ENCODE data around the gene CCNA2.

- TF ChIP-seq CTCF (IDR thresholded peaks at IDR 0.05), result no peak
- no peak for TF ChIP-seq POLR2A (IDR thresholded peaks at IDR 0.05)
These were observed 49.8 kb downstream of the CCNA2 start for GRCh38 chr4:121773883-121774282.

Measured in body of pancreas (tissue), 4 donors.